Caco-2 (cell line): Measurements from ENCODE around the gene NOX3. TPM values are rescaled to one million over a fixed set of nuclear protein-coding genes. Genes with fewer than 3 reads are reported as not detected.
"Not testable (repeated sequence)": the region's sequence is repeated elsewhere in the genome, so short reads cannot be mapped to it uniquely, and the experiment has no call there.

ENCODE experiments used
- BruUV-seq: library from RNA; stranded (reverse); fragments of 400-500 nt; replicated peaks from 2 replicates; lab custom pipeline; 2021; lab: Mats Ljungman, UMichigan
- CTCF ChIA-PET: fragments of 300-600 bp; sonication (Branson Sonifier 250); formaldehyde crosslinking; loops from one replicate; lab custom pipeline; 2022; ENCODE audit warnings: antibody characterized with exemption; lab: Charles Lee
- POLR2A ChIA-PET: fragments of 300-600 bp; sonication (Branson Sonifier 250); formaldehyde crosslinking; loops from one replicate; lab custom pipeline; 2022; ENCODE audit warnings: antibody characterized with exemption; lab: Charles Lee
- DNase-seq, 2 experiments: peaks; one replicate each; pipeline versions ENCODE4 v3.0.0 to v3.0.0-alpha.2; 2020 to 2022
- H3K27me3 ChIP-seq: replicated peaks from 2 replicates; pipeline ENCODE4 v1.6.0; 2011; ENCODE audit warnings: low read length; ENCODE audit not compliant: control insufficient read depth, insufficient read depth
- H3K36me3 ChIP-seq: 2 replicates; pipeline ENCODE4 v1.5.1; 2011; ENCODE audit warnings: low read length; ENCODE audit not compliant: control insufficient read depth, insufficient read depth
- H3K4me1 ChIP-seq: fragments of 250-450 bp; sonication (Bioruptor Pico); 2 replicates; pipeline ENCODE4 v1.5.1; 2020; ENCODE audit warnings: mild to moderate bottlenecking
- H3K4me3 ChIP-seq: 2 replicates; pipeline ENCODE4 v1.5.1; 2011; ENCODE audit warnings: low read depth, mild to moderate bottlenecking, control low read depth, low read length
- H3K9me3 ChIP-seq: fragments of 250-450 bp; sonication (Bioruptor Pico); 2 replicates; pipeline ENCODE4 v1.5.1; 2020; ENCODE audit warnings: mild to moderate bottlenecking, moderate library complexity
- H3K27ac Mint-ChIP-seq: one replicate; pipeline ENCODE4 v1.8.0; 2022; ENCODE audit warnings: mixed read lengths; ENCODE audit not compliant: unreplicated experiment
- H3K27me3 Mint-ChIP-seq: one replicate; pipeline ENCODE4 v1.8.0; 2022; ENCODE audit warnings: mixed read lengths; ENCODE audit not compliant: insufficient read depth, unreplicated experiment
- H3K36me3 Mint-ChIP-seq: one replicate; pipeline ENCODE4 v1.8.0; 2022; ENCODE audit warnings: mild to moderate bottlenecking, mixed read lengths; ENCODE audit not compliant: insufficient read depth, unreplicated experiment
- H3K4me1 Mint-ChIP-seq: one replicate; pipeline ENCODE4 v1.8.0; 2022; ENCODE audit warnings: low read depth, mixed read lengths; ENCODE audit not compliant: unreplicated experiment
- H3K4me3 Mint-ChIP-seq: one replicate; pipeline ENCODE4 v1.8.0; 2022; ENCODE audit warnings: mild to moderate bottlenecking, moderate library complexity, mixed read lengths; ENCODE audit not compliant: unreplicated experiment
- H3K9me3 Mint-ChIP-seq: one replicate; pipeline ENCODE4 v1.8.0; 2022; ENCODE audit warnings: mixed read lengths; ENCODE audit not compliant: unreplicated experiment
- CTCF ChIP-seq, 2 experiments: fragments of 200-600 bp in 1 of 2; IDR thresholded peaks; 1 replicate in 1 of 2; 2 replicates in 1 of 2; pipeline versions ENCODE4 v1.5.1 to v1.8.0; 2011 to 2022; ENCODE audit warnings: antibody characterized with exemption in 1 of 2, control low read depth in 1 of 2, inconsistent platforms in 1 of 2, low read depth in 1 of 2, low read length in 1 of 2, mild to moderate bottlenecking in 1 of 2, moderate library complexity in 1 of 2; ENCODE audit not compliant: insufficient read depth in 1 of 2, severe bottlenecking in 1 of 2, unreplicated experiment in 1 of 2
- intact Hi-C: fragments of 100-400 bp; cut with micrococcal nuclease; formaldehyde crosslinking; loops from one replicate; pipeline ENCODE4 v1.10.0; 2022; ENCODE audit not compliant: unreplicated experiment
- total RNA-seq: library from RNA; stranded (reverse); gene quantifications from 2 replicates; pipeline ENCODE4 v1.2.3, GENCODE V29; 2022

The NOX3 gene
- total RNA-seq, 1 experiment from 2014 or later: not detected

GRCh38 chr6:155364844-155365437, 90.7 kb downstream of the NOX3 start:
- Mint-ChIP-seq H3K27me3 (no peaks in the 10 kb centered on the region), H3K4me1 (no peaks in the 10 kb centered on the region), H3K9me3 (peaks cover 42% of the 10 kb centered on the region), H3K27ac (no peak overlapping the region), H3K36me3 (peaks cover 4% of the 10 kb centered on the region), H3K4me3 (no peak overlapping the region)
- Histone ChIP-seq H3K4me1 (no peaks in the 10 kb centered on the region), H3K36me3 (no peaks in the 10 kb centered on the region), H3K4me3 (no peak overlapping the region), H3K27me3 (no peaks in the 10 kb centered on the region), H3K9me3 (no peaks in the 10 kb centered on the region)
- no peak for TF ChIP-seq CTCF (IDR thresholded peaks at IDR 0.05; ENCODE audit: insufficient read depth in 1 of 2, low read depth in 1 of 2, low read length in 1 of 2, severe bottlenecking in 1 of 2, unreplicated experiment in 1 of 2)
- intact Hi-C loops: loop anchor here (2.0 kb wide), 1 partner anchor 36 kb away; no protein-coding TSS in a partner anchor
- DNase-seq: no peak
- POLR2A ChIA-PET: no interaction called here
- BruUV-seq: no TSS peak
- CTCF ChIA-PET: no interaction called here

DNA sequence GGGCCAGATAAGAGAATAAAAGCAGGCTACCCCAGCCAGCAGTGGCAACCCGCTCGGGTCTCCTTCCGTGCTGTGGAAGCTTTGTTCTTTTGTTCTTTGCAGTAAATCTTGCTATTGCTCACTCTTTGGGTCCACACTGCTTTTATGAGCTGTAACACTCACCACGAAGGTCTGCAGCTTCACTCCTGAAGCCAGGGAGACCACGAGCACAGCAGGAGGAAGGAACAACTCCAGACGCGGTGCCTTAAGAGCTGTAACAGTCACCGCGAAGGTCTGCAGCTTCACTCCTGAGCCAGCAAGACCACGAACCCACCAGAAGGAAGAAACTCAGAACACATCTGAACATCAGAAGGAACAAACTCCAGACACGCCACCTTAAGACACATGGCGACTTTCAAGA, 91.6 kb downstream of the NOX3 start:
- H3K36me3 Mint-ChIP-seq, H3K27me3 Mint-ChIP-seq, H3K4me3 ChIP-seq, BruUV-seq, H3K27me3 ChIP-seq, H3K27ac Mint-ChIP-seq, DNase-seq, CTCF ChIA-PET, POLR2A ChIA-PET, H3K36me3 ChIP-seq, H3K4me1 ChIP-seq, H3K9me3 ChIP-seq, H3K4me3 Mint-ChIP-seq, H3K4me1 Mint-ChIP-seq: not testable (repeated sequence)
- intact Hi-C loops: loop anchor here (2.0 kb wide), 1 partner anchor 35 kb away; no protein-coding TSS in a partner anchor
- H3K9me3 Mint-ChIP-seq: peaks cover 51% of the 10 kb centered on the region

GRCh38 chr6:155362968-155363632, 92.5 kb downstream of the NOX3 start:
- CTCF ChIA-PET, H3K36me3 ChIP-seq, H3K4me1 ChIP-seq, BruUV-seq, H3K27me3 Mint-ChIP-seq, H3K4me3 ChIP-seq, intact Hi-C loops, POLR2A ChIA-PET, H3K4me1 Mint-ChIP-seq, H3K27ac Mint-ChIP-seq, H3K9me3 ChIP-seq, H3K4me3 Mint-ChIP-seq, H3K36me3 Mint-ChIP-seq, H3K27me3 ChIP-seq, DNase-seq: not testable (repeated sequence)
- H3K9me3 Mint-ChIP-seq: peaks cover 61% of the 10 kb centered on the region

DNA sequence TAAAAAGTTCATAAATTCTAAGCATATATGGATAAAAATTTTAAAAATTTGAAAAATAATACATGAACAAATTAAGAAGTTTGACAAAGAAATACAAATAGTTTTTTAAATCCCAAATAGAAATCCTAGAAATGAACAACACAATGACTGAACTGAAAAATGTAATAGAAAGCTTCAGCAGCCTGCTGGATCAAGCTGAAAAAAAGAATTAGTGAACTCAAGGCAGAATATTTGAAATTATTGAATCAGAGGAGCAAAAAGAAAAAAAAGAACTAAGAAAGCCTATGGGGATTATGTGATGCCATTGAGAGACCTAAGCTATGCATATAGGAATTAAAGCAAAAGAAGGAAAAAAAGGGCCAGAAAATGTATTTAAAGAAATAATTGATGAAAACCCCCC, 101.5 kb downstream of the NOX3 start:
- Histone ChIP-seq H3K27me3 (no peaks in the 10 kb centered on the region), H3K4me3 (no peak overlapping the region), H3K4me1 (no peaks in the 10 kb centered on the region), H3K36me3 (no peaks in the 10 kb centered on the region; the same call in 1 of the 2 replicates), H3K9me3 (peaks cover 23% of the 10 kb centered on the region)
- no peak for DNase-seq
- H3K27me3 Mint-ChIP-seq: no peaks in the 10 kb centered on the region
- no peak overlapping the region for H3K4me3 Mint-ChIP-seq
- ChIA-PET CTCF (no interaction called here), POLR2A (no interaction called here)
- H3K27ac Mint-ChIP-seq: no peak overlapping the region
- intact Hi-C loops: no loop called here
- BruUV-seq: no TSS peak
- no peaks in the 10 kb centered on the region for H3K4me1 Mint-ChIP-seq
- no peaks in the 10 kb centered on the region for H3K36me3 Mint-ChIP-seq
- TF ChIP-seq CTCF (IDR thresholded peaks at IDR 0.05; ENCODE audit: insufficient read depth in 1 of 2, low read depth in 1 of 2, low read length in 1 of 2, severe bottlenecking in 1 of 2, unreplicated experiment in 1 of 2): no peak
- H3K9me3 Mint-ChIP-seq: peaks cover 40% of the 10 kb centered on the region
